AG10803 (cell line): Measurements from ENCODE around the gene XPNPEP1.

Experiments
- DNase-seq: peaks from one replicate; pipeline ENCODE4 v3.0.0; 2010; ENCODE audit warnings: low read depth
- H3K4me3 ChIP-seq: 2 replicates; pipeline ENCODE4 v1.5.1; 2011; ENCODE audit warnings: mild to moderate bottlenecking, low read length, control low read depth
- TF ChIP-seq, protein P1 (sequence below): conservative IDR thresholded peaks from 2 replicates; pipeline ENCODE4 v1.5.1; 2011; ENCODE audit warnings: mild to moderate bottlenecking, low read length, control low read depth, inconsistent platforms

Gene XPNPEP1

DNA sequence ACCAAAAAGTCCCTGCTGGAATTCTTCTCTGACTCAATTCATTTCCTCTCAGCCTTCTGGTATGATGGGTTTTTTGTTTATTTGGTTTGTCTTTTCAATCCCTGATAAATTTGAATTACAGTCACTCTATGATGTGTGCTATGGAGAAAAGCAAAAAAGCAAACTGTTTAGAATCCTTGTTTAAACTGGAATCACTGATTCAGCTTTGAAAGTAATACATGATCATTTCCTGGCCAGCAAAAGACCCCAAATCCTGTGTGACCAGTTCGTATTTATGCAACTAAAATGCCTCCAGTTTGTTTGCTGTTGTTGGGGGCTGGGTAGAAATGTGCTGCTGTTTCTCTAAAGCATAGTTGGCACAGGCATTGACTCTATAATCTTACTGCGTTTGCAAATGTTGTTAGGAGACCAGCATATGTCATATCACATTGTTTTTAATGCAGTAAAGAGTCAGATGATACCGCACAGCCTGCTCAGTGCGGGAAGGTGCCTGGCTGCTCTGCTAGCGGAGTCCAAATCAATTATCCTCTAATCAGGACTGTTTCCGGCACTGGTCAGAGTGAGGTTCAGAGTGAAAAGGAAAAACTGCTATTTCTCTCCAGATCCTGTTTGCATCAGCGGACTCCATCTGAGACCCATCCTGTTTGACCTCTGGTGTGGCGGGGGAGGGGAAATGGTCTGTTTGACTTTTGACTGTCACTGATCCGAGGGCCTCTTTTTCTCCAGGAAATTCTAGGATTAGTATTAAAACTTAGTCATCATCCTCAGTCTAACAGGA is 43.8 kb upstream of the XPNPEP1 start:
- TF ChIP-seq, protein P1, sequence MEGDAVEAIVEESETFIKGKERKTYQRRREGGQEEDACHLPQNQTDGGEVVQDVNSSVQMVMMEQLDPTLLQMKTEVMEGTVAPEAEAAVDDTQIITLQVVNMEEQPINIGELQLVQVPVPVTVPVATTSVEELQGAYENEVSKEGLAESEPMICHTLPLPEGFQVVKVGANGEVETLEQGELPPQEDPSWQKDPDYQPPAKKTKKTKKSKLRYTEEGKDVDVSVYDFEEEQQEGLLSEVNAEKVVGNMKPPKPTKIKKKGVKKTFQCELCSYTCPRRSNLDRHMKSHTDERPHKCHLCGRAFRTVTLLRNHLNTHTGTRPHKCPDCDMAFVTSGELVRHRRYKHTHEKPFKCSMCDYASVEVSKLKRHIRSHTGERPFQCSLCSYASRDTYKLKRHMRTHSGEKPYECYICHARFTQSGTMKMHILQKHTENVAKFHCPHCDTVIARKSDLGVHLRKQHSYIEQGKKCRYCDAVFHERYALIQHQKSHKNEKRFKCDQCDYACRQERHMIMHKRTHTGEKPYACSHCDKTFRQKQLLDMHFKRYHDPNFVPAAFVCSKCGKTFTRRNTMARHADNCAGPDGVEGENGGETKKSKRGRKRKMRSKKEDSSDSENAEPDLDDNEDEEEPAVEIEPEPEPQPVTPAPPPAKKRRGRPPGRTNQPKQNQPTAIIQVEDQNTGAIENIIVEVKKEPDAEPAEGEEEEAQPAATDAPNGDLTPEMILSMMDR, result no peak
- no peak overlapping the region for H3K4me3 ChIP-seq
- no peak for DNase-seq

DNA sequence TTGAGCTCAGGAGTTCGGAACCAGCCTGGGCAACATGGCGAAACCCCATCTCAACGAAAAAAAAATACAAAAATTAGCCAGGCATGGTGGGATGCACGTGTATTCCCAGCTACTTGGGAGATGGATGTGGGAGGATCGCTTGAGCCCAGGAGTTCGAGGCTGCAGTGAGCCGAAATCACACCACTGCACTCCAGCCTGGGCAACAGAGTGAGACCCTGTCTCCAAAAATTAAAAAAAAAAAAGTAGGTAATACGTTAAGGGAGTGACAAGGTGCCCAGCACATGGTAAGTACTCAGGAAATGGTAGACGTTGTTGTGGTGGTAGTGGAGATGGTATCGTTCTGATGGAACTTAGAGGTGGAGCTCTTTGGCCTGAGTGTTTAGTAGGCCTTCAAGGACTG is 41.0 kb upstream of the XPNPEP1 start:
- DNase-seq, result no peak
- TF ChIP-seq, protein P1, result no peak
- H3K4me3 ChIP-seq, result no peak overlapping the region

DNA sequence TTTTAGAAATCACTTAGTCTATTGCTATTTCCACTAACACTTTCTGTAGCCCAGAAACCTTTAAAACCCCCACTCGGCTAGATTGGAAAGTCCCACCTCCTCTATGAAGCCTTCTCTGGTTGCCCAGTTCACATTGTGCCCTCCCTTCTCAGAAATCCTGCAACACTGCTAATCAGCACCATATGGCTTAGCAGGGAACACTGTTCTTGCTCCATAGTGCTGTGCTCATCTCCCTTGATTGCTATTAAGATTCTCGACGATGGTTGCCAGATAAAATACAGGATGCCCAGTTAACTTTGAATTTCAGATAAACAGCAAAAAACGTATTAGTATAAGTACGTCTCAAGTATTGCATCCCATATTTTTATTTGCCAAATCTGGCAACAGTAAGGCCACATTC is 40.1 kb upstream of the XPNPEP1 start:
- peak; percentile 76 for DNase-seq
- H3K4me3 ChIP-seq, result no peak overlapping the region
- TF ChIP-seq, protein P1, result no peak

DNA sequence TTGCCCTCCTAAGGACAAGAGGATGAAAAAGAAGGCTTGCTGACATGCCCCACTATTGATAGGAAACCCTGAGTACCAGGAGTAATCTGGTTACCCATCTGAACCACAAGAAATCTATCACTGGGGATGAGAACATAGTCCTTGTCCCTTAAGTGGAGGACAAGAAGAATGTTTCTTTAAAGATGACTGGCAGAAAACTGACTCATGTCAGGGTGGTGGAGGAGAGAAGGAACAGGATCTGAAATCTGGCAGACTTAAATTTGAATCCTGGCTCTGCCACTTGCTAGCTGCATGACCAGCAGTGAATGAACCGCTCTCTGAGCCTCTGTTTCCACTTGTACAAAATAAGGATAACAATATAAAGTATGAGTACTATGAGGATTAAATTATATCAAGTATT is 38.9 kb upstream of the XPNPEP1 start:
- no peak for DNase-seq
- no peak overlapping the region for H3K4me3 ChIP-seq
- TF ChIP-seq, protein P1, result no peak

DNA sequence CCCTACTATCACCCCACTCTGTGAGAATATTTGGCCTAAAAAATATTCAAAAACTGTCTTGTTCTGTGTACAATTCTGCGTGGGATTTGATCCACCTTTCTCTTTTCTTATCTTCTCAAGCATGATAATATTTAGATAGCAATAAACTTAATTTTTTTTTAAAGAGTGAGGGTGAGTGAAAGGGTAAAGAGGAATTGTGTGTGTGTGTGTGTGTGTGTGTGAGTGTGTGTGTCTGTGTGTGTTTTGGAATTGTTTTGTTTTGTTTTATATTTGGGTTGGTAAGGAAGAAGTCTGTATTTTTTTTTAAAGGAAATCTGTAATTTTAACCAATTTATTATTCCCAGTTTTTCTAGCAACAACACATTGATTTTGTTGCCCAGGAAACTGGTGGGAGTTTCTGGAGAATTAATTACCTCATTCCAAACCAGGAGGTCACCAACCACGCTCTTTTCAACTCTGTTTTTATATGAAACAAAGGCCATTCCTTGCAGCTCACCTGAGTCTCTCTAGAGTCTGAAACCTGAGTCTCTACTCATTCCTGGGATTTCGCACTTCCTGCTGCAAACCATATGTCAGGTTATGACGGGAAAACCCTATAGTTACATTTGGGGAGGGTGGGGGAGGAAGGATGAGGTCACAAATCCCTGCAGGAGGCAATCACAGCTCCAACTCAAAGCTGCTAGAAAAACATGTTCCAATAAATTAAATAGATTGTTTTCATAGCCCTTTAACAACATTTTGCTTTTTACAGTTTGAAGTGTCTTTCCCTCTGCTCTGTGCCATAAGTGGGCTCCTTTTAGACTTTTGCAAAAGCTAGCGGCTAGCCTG is 38.1 kb upstream of the XPNPEP1 start:
- H3K4me3 ChIP-seq, result no peak overlapping the region

DNA sequence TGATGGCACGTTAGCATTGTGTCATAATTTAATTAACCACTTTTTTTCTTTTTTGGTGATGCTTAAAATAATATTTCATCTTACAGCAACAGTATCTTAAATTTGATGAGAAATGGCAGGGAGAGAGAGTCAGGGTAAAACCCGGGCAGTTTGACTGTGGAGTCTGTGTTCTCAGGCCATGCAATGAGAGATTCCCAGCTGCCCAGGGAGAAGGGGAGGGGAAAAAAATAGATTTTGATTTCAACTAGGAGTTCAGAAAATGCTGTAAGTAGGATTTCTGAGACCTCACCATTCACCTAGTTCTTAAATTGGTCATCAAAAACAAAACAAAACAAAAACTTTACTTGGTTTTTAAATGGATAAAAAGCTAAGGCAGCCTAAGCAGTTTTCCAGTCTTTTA is 37.4 kb upstream of the XPNPEP1 start:
- TF ChIP-seq, protein P1, result no peak
- DNase-seq, result no peak
- H3K4me3 ChIP-seq, result no peak overlapping the region

More for the DNA sequence above, 38.1 kb upstream of the XPNPEP1 start:
- DNase-seq, result no peak
- TF ChIP-seq, protein P1, result no peak
